ENCODE measurements around the gene PCBD2. TPM values are rescaled to one million over a fixed set of nuclear protein-coding genes. Genes with fewer than 3 reads are reported as not detected.

The PCBD2 gene
- total and polyA plus RNA-seq, 2 experiments from 2014 or later = 8.7 to 16.0 TPM

DNA sequence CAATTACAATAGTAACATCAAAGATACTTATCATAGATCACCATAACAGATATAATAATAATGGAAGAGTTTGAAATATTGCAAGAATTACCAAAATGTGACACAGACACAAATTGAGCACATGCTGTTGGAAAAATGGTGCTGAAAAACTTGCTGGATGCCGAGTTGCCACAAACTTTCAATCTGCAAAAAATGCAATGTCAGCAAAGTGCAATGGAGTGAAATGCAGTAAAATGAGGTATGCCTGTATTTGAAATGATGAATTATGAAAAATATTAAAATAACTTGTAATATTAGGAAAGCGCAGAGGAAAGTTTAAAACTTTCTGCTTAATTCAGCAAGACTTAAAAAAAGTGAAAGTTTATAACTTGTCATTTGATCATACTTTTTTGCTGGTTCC lies 12.0 kb upstream of the PCBD2 start:
- no peak overlapping the region for H3K27ac ChIP-seq (ENCODE audit: low read depth)
- no peaks in the 10 kb centered on the region for H3K9me2 ChIP-seq (ENCODE audit: insufficient read depth)
- ATAC-seq = no peak
- H3K4me3 ChIP-seq = no peak overlapping the region
- Mint-ChIP-seq H3K36me3 (ENCODE audit: low read depth) (peaks cover 10% of the 10 kb centered on the region; the same call in 2 of the 3 replicates), H3K4me1 (peaks cover 9% of the 10 kb centered on the region; the same call in 2 of the 3 replicates), H3K27ac (no peak overlapping the region), H3K9me3 (no peaks in the 10 kb centered on the region), H3K4me3 (no peak overlapping the region), H3K27me3 (ENCODE audit: insufficient read depth, low read depth, poor library complexity) (peaks cover 6% of the 10 kb centered on the region)
- H3K36me3 ChIP-seq (ENCODE audit: insufficient read depth) = peaks cover 4% of the 10 kb centered on the region; the same call in 1 of the 2 replicates
- no peaks in the 10 kb centered on the region for H3F3A ChIP-seq (replicated peaks; ENCODE audit: low read depth)
- H2AFZ ChIP-seq = no peak overlapping the region
- H4K20me1 ChIP-seq (replicated peaks; ENCODE audit: insufficient read depth) = no peaks in the 10 kb centered on the region; the same call in 1 of the 2 replicates
- H3K79me2 ChIP-seq (replicated peaks; ENCODE audit: insufficient read depth) = no peaks in the 10 kb centered on the region
- no peak overlapping the region for H3K4me2 ChIP-seq
- no peaks in the 10 kb centered on the region for H3K27me3 ChIP-seq (ENCODE audit: insufficient read depth)
- TF ChIP-seq, protein P1, sequence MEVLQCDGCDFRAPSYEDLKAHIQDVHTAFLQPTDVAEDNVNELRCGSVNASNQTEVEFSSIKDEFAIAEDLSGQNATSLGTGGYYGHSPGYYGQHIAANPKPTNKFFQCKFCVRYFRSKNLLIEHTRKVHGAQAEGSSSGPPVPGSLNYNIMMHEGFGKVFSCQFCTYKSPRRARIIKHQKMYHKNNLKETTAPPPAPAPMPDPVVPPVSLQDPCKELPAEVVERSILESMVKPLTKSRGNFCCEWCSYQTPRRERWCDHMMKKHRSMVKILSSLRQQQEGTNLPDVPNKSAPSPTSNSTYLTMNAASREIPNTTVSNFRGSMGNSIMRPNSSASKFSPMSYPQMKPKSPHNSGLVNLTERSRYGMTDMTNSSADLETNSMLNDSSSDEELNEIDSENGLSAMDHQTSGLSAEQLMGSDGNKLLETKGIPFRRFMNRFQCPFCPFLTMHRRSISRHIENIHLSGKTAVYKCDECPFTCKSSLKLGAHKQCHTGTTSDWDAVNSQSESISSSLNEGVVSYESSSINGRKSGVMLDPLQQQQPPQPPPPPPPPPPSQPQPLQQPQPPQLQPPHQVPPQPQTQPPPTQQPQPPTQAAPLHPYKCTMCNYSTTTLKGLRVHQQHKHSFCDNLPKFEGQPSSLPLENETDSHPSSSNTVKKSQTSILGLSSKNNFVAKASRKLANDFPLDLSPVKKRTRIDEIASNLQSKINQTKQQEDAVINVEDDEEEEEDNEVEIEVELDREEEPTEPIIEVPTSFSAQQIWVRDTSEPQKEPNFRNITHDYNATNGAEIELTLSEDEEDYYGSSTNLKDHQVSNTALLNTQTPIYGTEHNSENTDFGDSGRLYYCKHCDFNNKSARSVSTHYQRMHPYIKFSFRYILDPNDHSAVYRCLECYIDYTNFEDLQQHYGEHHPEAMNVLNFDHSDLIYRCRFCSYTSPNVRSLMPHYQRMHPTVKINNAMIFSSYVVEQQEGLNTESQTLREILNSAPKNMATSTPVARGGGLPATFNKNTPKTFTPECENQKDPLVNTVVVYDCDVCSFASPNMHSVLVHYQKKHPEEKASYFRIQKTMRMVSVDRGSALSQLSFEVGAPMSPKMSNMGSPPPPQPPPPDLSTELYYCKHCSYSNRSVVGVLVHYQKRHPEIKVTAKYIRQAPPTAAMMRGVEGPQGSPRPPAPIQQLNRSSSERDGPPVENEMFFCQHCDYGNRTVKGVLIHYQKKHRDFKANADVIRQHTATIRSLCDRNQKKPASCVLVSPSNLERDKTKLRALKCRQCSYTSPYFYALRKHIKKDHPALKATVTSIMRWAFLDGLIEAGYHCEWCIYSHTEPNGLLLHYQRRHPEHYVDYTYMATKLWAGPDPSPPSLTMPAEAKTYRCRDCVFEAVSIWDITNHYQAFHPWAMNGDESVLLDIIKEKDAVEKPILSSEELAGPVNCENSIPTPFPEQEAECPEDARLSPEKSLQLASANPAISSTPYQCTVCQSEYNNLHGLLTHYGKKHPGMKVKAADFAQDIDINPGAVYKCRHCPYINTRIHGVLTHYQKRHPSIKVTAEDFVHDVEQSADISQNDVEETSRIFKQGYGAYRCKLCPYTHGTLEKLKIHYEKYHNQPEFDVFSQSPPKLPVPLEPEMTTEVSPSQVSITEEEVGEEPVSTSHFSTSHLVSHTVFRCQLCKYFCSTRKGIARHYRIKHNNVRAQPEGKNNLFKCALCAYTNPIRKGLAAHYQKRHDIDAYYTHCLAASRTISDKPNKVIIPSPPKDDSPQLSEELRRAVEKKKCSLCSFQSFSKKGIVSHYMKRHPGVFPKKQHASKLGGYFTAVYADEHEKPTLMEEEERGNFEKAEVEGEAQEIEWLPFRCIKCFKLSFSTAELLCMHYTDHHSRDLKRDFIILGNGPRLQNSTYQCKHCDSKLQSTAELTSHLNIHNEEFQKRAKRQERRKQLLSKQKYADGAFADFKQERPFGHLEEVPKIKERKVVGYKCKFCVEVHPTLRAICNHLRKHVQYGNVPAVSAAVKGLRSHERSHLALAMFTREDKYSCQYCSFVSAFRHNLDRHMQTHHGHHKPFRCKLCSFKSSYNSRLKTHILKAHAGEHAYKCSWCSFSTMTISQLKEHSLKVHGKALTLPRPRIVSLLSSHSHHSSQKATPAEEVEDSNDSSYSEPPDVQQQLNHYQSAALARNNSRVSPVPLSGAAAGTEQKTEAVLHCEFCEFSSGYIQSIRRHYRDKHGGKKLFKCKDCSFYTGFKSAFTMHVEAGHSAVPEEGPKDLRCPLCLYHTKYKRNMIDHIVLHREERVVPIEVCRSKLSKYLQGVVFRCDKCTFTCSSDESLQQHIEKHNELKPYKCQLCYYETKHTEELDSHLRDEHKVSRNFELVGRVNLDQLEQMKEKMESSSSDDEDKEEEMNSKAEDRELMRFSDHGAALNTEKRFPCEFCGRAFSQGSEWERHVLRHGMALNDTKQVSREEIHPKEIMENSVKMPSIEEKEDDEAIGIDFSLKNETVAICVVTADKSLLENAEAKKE (CRISPR knock-in tag; IDR thresholded peaks at IDR 0.05) = no peak
- TF ChIP-seq CTCF (conservative IDR thresholded peaks at IDR 0.05; ENCODE audit: low read depth in 2 of 2) = no peak
- TF ChIP-seq EZH2 (IDR thresholded peaks at IDR 0.05; ENCODE audit: low read depth, unreplicated experiment) = no peak
- TF ChIP-seq STAT1 (IDR thresholded peaks at IDR 0.05; ENCODE audit: unreplicated experiment) = no peak
- no peak for TF ChIP-seq REST (IDR thresholded peaks at IDR 0.05; ENCODE audit: unreplicated experiment)
- no peak for DNase-seq (ENCODE audit: low spot score)
- H3K4me1 ChIP-seq (ENCODE audit: insufficient read depth) = no peaks in the 10 kb centered on the region

All from GM23338 (cell line).